ENCODE results near the gene C1S.
"Not testable (repeated sequence)": the region's sequence is repeated elsewhere in the genome, so short reads cannot be mapped to it uniquely, and the experiment has no call there.

The C1S gene

DNA sequence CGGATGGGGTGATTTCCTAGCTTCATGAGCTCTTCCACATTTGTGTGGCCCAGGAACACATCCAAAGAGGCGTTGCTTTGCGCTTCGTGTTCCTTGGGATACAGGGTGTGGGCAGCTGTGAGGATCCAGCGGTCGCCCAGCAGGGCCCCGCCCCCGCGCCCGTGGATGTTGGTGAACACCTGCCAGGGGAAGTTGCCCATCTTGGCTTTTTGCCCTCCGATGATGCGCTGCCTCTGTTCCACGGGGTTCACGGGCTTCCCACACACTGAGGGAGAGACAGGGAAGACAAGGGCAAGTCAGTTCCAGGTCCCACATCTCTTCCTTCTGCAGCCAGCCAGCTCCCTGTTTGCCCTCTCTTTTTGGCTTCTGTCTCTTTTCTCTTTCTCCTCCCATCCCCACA lies 20.5 kb downstream of the C1S start:
- DNase-seq, result no peak

- DNase-seq, result no peak
Measured at GRCh38 chr12:7083125-7083524, 22.6 kb downstream of the C1S start.

GRCh38 chr12:7089196-7089871 lies 28.8 kb downstream of the C1S start:
- DNase-seq, result no peak

- no peak for DNase-seq
Measured at GRCh38 chr12:7090222-7090998, 29.9 kb downstream of the C1S start.

- no peak for DNase-seq
Measured at GRCh38 chr12:7091171-7091570, 30.7 kb downstream of the C1S start.

DNA sequence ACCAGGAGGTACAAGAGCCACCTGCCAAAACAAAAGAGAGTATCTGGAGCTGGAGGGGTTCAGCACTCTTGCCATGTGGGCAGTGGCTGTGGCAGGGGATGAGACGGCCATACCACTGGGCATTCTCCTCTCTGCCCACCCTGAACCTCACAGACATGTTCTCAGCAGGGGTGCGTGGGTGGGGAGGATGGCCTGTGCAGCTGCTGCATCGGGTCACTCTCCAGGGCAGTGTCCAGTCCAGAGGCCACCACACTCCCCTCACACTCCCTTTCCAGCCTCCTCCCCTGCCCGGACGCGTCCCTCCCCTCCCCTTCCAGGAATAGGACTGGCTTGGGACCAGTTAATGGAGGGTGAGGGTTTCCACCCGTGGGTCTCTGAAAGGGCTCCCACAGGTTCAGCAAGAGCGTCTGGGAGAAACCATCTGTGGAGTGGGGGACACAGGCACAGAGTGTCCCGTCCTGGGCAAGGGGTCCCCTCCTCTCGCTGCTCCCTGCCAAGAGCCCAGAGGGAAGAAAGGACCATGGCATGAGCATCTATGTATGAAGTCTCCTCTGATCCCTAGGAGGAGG lies 31.2 kb downstream of the C1S start:
- no peak for DNase-seq

- DNase-seq, result no peak
Measured at GRCh38 chr12:7092229-7092985, 31.9 kb downstream of the C1S start, which contains the start of gene C1R. Gene C1R, minus strand, starts transcription at chr12:7092445. Its CDS starts 57 bp downstream, at chr12:7092388.

DNA sequence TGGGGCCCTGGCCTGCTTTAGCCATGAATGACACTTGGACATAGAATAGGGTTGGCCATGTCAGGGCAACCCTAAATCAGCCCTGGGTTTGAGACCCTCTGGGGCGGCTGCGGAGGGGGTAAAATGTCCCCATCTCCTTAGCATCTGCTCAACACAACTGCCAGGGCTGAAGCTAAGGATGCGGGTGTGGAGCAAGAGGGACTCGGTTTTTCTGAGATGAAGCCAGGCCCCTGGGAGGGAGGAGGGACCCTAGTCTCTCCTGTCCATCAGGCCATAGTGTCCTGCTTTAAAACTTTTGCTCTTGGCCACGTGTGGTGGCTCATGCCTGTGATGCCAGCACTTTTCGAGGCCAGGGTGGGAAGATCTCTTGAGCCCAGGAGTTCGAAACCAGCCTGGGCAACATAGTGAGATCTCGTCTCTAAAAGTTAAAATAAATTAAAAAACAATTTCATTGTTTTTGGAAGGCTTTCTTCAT lies 32.5 kb downstream of the C1S start:
- DNase-seq, result no peak

GRCh38 chr12:7093486-7093885 lies 33.0 kb downstream of the C1S start:
- DNase-seq, result no peak

GRCh38 chr12:7093892-7094291 lies 33.4 kb downstream of the C1S start:
- no peak for DNase-seq

GRCh38 chr12:7096006-7096932 lies 35.8 kb downstream of the C1S start:
- no peak for DNase-seq

- no peak for DNase-seq
Measured at GRCh38 chr12:7096979-7097378, 36.5 kb downstream of the C1S start.

- DNase-seq, result no peak
Measured at GRCh38 chr12:7099290-7099996, 38.9 kb downstream of the C1S start.

DNA sequence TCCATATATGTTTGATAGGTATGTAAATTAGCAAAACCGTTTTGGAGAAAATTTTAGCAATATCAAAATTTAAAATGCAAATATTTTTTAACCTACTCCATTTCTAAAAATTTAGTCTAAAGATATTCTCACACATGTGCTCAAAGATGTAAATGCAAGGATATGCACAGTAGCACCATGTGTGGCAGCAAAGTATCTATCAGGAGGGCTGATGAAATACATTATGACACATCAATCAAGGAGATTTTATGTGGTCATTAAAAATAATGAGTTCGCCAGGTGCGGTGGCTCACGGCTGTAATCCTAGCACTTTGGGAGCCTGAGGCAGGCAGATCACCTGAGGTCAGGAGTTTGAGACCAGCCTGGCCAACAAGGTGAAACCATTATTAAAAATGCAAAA lies 39.7 kb downstream of the C1S start:
- no peak for DNase-seq

GRCh38 chr12:7101047-7101693 lies 40.7 kb downstream of the C1S start:
- no peak for DNase-seq

- no peak for DNase-seq
Measured at GRCh38 chr12:7101694-7102131, 41.2 kb downstream of the C1S start.

GRCh38 chr12:7102582-7102981 lies 42.1 kb downstream of the C1S start:
- DNase-seq, result no peak

GRCh38 chr12:7103837-7104584 lies 43.5 kb downstream of the C1S start:
- no peak for DNase-seq

DNA sequence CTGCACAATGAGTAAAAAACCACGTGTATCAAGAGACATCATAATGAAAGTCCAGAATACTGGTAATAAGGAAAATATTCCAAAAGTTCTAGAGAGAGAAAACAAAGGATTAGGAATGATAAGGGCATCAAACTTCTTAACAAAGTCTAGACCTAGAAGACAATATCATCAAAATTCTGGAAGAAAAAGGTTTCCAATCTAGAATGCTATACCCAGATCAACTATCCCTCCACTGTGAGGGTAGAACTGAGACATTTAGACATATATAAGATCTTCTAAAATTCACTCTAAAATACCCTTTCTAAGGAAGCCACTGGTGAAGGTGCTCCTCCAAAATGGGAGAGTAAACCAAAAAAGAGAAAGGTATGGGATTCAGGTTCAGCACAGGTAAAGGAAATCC lies 45.6 kb downstream of the C1S start:
- no peak for DNase-seq

DNA sequence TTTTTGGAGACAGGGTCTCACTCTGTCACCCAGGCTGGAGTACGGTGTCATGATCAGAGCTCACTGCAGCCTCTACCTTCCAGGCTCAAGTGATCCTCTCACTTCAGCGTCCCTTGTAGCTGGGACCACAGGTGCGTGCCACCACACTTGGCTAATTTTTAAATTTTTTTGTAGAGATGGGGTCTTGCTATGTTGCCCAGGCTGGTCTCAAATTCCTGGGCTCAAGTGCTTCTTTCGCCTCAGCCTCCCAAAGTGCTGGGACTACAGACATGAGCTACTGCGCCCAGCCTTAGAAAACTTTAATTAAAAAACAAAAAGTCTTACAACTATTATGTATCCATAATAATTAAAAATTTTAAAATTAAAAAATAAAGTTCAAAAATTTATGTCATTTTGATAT lies 46.7 kb downstream of the C1S start:
- not testable (repeated sequence) for DNase-seq
